ENCODE data around the gene CBY3. TPM values are rescaled to one million over a fixed set of nuclear protein-coding genes. Genes with fewer than 3 reads are reported as not detected.
"Not testable (repeated sequence)": the region's sequence is repeated elsewhere in the genome, so short reads cannot be mapped to it uniquely, and the experiment has no call there.

The CBY3 gene
- total RNA-seq, 1 experiment from 2014 or later, result not detected

DNA sequence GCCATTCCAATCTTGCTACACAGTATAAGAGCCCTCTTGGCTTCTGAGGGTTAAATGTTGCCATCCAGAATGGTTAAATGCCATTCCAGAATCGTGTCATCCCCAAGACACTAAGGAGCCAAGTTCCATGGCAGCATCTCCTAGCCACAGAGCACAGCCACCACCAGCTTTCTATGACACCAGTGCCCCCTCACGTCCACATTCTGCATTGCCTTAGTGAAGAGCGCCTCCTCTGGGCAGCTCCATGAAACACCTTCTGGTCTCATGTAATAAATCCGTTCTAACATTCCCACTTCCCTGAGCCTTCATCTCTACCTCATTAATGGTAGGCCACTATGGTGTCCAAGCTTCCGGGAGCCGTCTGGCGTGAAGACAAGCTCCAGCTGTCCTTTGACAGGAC lies 12.4 kb downstream of the CBY3 start:
- Histone ChIP-seq H3K9me2 (ENCODE audit: insufficient read depth) (no peaks in the 10 kb centered on the region), H3K27ac (ENCODE audit: low read depth, low read length) (no peak overlapping the region), H3K9ac (ENCODE audit: low read length) (no peak overlapping the region), H3K4me3 (replicated peaks in 1 of 2; ENCODE audit: low read depth in 1 of 2, low read length in 2 of 2) (no peak overlapping the region), H3K9me3 (ENCODE audit: control insufficient read depth in 1 of 2, insufficient read depth in 1 of 2, low read depth in 1 of 2, low read length in 2 of 2) (no peaks in the 10 kb centered on the region), H3K4me2 (ENCODE audit: low read length) (no peak overlapping the region), H3K36me3 (ENCODE audit: control insufficient read depth in 1 of 2, insufficient read depth in 2 of 2, low read length in 2 of 2) (0 out of 4 replicates have a peak, but pooled peaks cover 0 to 7% of the 10 kb centered on the region in 2 experiments), H2AFZ (ENCODE audit: low read depth, low read length, poor library complexity, severe bottlenecking) (no peak overlapping the region), H4K20me1 (ENCODE audit: insufficient read depth) (no peaks in the 10 kb centered on the region), H3K4me1 (ENCODE audit: control insufficient read depth in 1 of 2, insufficient read depth in 2 of 2, low read length in 2 of 2) (no peaks in the 10 kb centered on the region), H3K79me2 (ENCODE audit: insufficient read depth, low read length) (no peaks in the 10 kb centered on the region), H3K27me3 (ENCODE audit: insufficient read depth, low read length) (no peaks in the 10 kb centered on the region)
- 0 out of 2 replicates have a peak, but pooled peaks have one; percentile 16 for TF ChIP-seq CBX3 (IDR thresholded peaks at IDR 0.05; ENCODE audit: low read depth)
- TF ChIP-seq RAD21 (IDR thresholded peaks at IDR 0.05; ENCODE audit: low read depth), result peak; percentile 79
- TF ChIP-seq ZNF274 (IDR thresholded peaks at IDR 0.05; ENCODE audit: low read depth, low read length), result no peak
- TF ChIP-seq, protein P1, sequence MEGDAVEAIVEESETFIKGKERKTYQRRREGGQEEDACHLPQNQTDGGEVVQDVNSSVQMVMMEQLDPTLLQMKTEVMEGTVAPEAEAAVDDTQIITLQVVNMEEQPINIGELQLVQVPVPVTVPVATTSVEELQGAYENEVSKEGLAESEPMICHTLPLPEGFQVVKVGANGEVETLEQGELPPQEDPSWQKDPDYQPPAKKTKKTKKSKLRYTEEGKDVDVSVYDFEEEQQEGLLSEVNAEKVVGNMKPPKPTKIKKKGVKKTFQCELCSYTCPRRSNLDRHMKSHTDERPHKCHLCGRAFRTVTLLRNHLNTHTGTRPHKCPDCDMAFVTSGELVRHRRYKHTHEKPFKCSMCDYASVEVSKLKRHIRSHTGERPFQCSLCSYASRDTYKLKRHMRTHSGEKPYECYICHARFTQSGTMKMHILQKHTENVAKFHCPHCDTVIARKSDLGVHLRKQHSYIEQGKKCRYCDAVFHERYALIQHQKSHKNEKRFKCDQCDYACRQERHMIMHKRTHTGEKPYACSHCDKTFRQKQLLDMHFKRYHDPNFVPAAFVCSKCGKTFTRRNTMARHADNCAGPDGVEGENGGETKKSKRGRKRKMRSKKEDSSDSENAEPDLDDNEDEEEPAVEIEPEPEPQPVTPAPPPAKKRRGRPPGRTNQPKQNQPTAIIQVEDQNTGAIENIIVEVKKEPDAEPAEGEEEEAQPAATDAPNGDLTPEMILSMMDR (IDR thresholded peaks at IDR 0.05 in 2 of 3, conservative IDR thresholded peaks at IDR 0.05 in 1 of 3; ENCODE audit: borderline replicate concordance in 1 of 3, insufficient read depth in 1 of 3, low read depth in 2 of 3, low read length in 2 of 3), result peak; percentile 99
- BruUV-seq (replicated peaks), result no TSS peak
- intact Hi-C loops (cut with micrococcal nuclease), result loop anchor here (5.0 kb wide), 2 partner anchors 46 to 501 kb away; partner anchors contain the start of gene HNRNPH1
- RAD21 ChIA-PET (ENCODE audit: low non-redundant PET in 1 of 2, low total read pairs in 2 of 2, uncharacterized antibody in 2 of 2, unreplicated experiment in 2 of 2), result no interaction called here
- POLR2A ChIA-PET, result interaction anchor here (1.1 kb wide), 1 partner anchor 45 kb away, joined by 4 read pairs; the partner anchor contains the start of gene HNRNPH1
- peak; percentile 48 for DNase-seq (ENCODE audit: low read depth, low spot score)
- CTCF ChIA-PET, result interaction anchor here (0.7 to 1.7 kb wide), 6 partner anchors 9 to 73 kb away, joined by 3 to 7 read pairs (median 4); partner anchors contain the start of gene HNRNPH1
- peak; percentile 91 for ATAC-seq

DNA sequence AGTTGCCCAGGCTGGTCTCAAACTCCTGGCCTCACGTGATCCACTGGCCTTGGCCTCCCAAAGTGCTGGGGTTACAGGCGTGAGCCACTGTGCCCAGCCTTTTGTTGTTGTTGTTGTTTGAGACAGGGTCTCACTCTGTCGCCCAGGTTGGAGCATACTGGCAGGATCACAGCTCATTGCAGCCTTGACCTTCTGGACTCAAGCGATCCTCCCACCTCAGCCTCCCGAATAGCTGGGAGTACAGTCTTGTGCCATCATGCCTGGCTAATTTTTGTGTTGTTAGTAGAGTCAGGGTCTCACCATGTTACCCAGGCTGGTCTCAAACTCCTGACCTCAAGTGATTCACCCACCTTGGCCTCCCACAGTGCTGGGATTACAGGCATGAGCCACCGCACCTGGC lies 19.2 kb downstream of the CBY3 start:
- BruUV-seq (replicated peaks); H3K79me2 ChIP-seq (ENCODE audit: insufficient read depth, low read length); CTCF ChIA-PET; RAD21 ChIA-PET (ENCODE audit: low non-redundant PET in 1 of 2, low total read pairs in 2 of 2, uncharacterized antibody in 2 of 2, unreplicated experiment in 2 of 2); H3K9me2 ChIP-seq (ENCODE audit: insufficient read depth); H4K20me1 ChIP-seq (ENCODE audit: insufficient read depth); ATAC-seq; H3K36me3 ChIP-seq (ENCODE audit: control insufficient read depth in 1 of 2, insufficient read depth in 2 of 2, low read length in 2 of 2); H3K9me3 ChIP-seq (ENCODE audit: control insufficient read depth in 1 of 2, insufficient read depth in 1 of 2, low read depth in 1 of 2, low read length in 2 of 2); H3K4me3 ChIP-seq (replicated peaks in 1 of 2; ENCODE audit: low read depth in 1 of 2, low read length in 2 of 2); H2AFZ ChIP-seq (ENCODE audit: low read depth, low read length, poor library complexity, severe bottlenecking); H3K4me2 ChIP-seq (ENCODE audit: low read length); H3K27ac ChIP-seq (ENCODE audit: low read depth, low read length); H3K9ac ChIP-seq (ENCODE audit: low read length); DNase-seq (ENCODE audit: low read depth, low spot score); intact Hi-C loops (cut with micrococcal nuclease); H3K4me1 ChIP-seq (ENCODE audit: control insufficient read depth in 1 of 2, insufficient read depth in 2 of 2, low read length in 2 of 2); H3K27me3 ChIP-seq (ENCODE audit: insufficient read depth, low read length): not testable (repeated sequence)
- POLR2A ChIA-PET, result interaction anchor here (1.5 kb wide), 1 partner anchor 38 kb away, joined by 3 read pairs; the partner anchor contains the start of gene HNRNPH1

GRCh38 chr5:179658179-179658856 lies 22.5 kb downstream of the CBY3 start:
- H3K9me2 ChIP-seq (ENCODE audit: insufficient read depth); DNase-seq (ENCODE audit: low read depth, low spot score); POLR2A ChIA-PET; H2AFZ ChIP-seq (ENCODE audit: low read depth, low read length, poor library complexity, severe bottlenecking); H3K79me2 ChIP-seq (ENCODE audit: insufficient read depth, low read length); RAD21 ChIA-PET (ENCODE audit: low non-redundant PET in 1 of 2, low total read pairs in 2 of 2, uncharacterized antibody in 2 of 2, unreplicated experiment in 2 of 2); H3K9me3 ChIP-seq (ENCODE audit: control insufficient read depth in 1 of 2, insufficient read depth in 1 of 2, low read depth in 1 of 2, low read length in 2 of 2); CTCF ChIA-PET; H3K4me1 ChIP-seq (ENCODE audit: control insufficient read depth in 1 of 2, insufficient read depth in 2 of 2, low read length in 2 of 2); H4K20me1 ChIP-seq (ENCODE audit: insufficient read depth); H3K27me3 ChIP-seq (ENCODE audit: insufficient read depth, low read length); H3K27ac ChIP-seq (ENCODE audit: low read depth, low read length); H3K36me3 ChIP-seq (ENCODE audit: control insufficient read depth in 1 of 2, insufficient read depth in 2 of 2, low read length in 2 of 2): not testable (repeated sequence)
- TSS peak; percentile 97 for BruUV-seq (replicated peaks)
- peak; percentile 67 for ATAC-seq
- intact Hi-C loops (cut with micrococcal nuclease), result loop anchor here (2.0 kb wide), 1 partner anchor 40 kb away; the partner anchor contains the start of gene CANX
- H3K4me3 ChIP-seq (replicated peaks in 1 of 2; ENCODE audit: low read depth in 1 of 2, low read length in 2 of 2), result peak overlapping the region; percentile 55 to 57
- H3K9ac ChIP-seq (ENCODE audit: low read length), result peak overlapping the region; percentile 37
- peak overlapping the region; percentile 68 for H3K4me2 ChIP-seq (ENCODE audit: low read length)

Data from HCT116 (cell line).